H9 (cell line): Measurements from ENCODE around the gene CRHR2. TPM values are rescaled to one million over a fixed set of nuclear protein-coding genes. Genes with fewer than 3 reads are reported as not detected.

Experiments
- DNase-seq: peaks from one replicate; pipeline ENCODE4 v3.0.0-alpha.2; 2017
- H2AFZ ChIP-seq: one replicate; pipeline ENCODE4 v1.6.1; 2013; ENCODE audit warnings: mild to moderate bottlenecking, low read length, control low read depth, moderate library complexity
- H2AK5ac ChIP-seq: 2 replicates; pipeline ENCODE4 v1.6.1; 2013; ENCODE audit warnings: low read length, control low read depth, mixed read lengths; ENCODE audit not compliant: insufficient read length
- H2BK120ac ChIP-seq: one replicate; pipeline ENCODE4 v1.6.1; 2013; ENCODE audit warnings: low read depth, mild to moderate bottlenecking, low read length, control low read depth, inconsistent platforms; ENCODE audit not compliant: poor library complexity, severe bottlenecking
- H2BK12ac ChIP-seq: 2 replicates; pipeline ENCODE4 v1.6.1; 2013; ENCODE audit warnings: low read length, control low read depth, mixed read lengths, low read depth; ENCODE audit not compliant: insufficient read length
- H2BK15ac ChIP-seq: 2 replicates; pipeline ENCODE4 v1.6.1; 2013; ENCODE audit warnings: low read depth, low read length, control low read depth
- H2BK20ac ChIP-seq: one replicate; pipeline ENCODE4 v1.6.1; 2013; ENCODE audit warnings: low read depth, mild to moderate bottlenecking, low read length, control low read depth, inconsistent platforms; ENCODE audit not compliant: poor library complexity, severe bottlenecking
- H2BK5ac ChIP-seq: 2 replicates; pipeline ENCODE4 v1.6.1; 2013; ENCODE audit warnings: low read length, control low read depth, mixed read lengths; ENCODE audit not compliant: insufficient read length
- H3K14ac ChIP-seq: 2 replicates; pipeline ENCODE4 v1.6.1; 2013; ENCODE audit warnings: low read length, control low read depth; ENCODE audit not compliant: insufficient read depth
- H3K18ac ChIP-seq: 2 replicates; pipeline ENCODE4 v1.6.1; 2013; ENCODE audit warnings: low read depth, mild to moderate bottlenecking, mixed read lengths, low read length, control low read depth; ENCODE audit not compliant: insufficient read length
- H3K23ac ChIP-seq: 2 replicates; pipeline ENCODE4 v1.6.1; 2013; ENCODE audit warnings: low read length, control low read depth, mixed read lengths, low read depth; ENCODE audit not compliant: insufficient read length
- H3K23me2 ChIP-seq: 2 replicates; pipeline ENCODE4 v1.6.1; 2013; ENCODE audit warnings: low read depth, mild to moderate bottlenecking, mixed read lengths, low read length, control low read depth; ENCODE audit not compliant: insufficient read length, poor library complexity, severe bottlenecking
- H3K27ac ChIP-seq: 2 replicates; pipeline ENCODE4 v1.5.1; 2013; ENCODE audit warnings: low read length, control low read depth, mixed read lengths, low read depth; ENCODE audit not compliant: insufficient read length
- H3K27me3 ChIP-seq: 2 replicates; pipeline ENCODE4 v1.6.1; 2013; ENCODE audit warnings: low read length, control low read depth, inconsistent platforms; ENCODE audit not compliant: insufficient read depth
- H3K4ac ChIP-seq: 2 replicates; pipeline ENCODE4 v1.6.1; 2013; ENCODE audit warnings: low read depth, mild to moderate bottlenecking, control low read depth, inconsistent platforms, low read length, moderate library complexity
- H3K4me1 ChIP-seq: 2 replicates; pipeline ENCODE4 v1.6.1; 2013; ENCODE audit warnings: low read length, control low read depth, inconsistent platforms; ENCODE audit not compliant: insufficient read depth
- H3K4me2 ChIP-seq: 2 replicates; pipeline ENCODE4 v1.6.1; 2013; ENCODE audit warnings: low read length, control low read depth, mixed read lengths; ENCODE audit not compliant: insufficient read length, insufficient read depth
- H3K56ac ChIP-seq: 2 replicates; pipeline ENCODE4 v1.6.1; 2013; ENCODE audit warnings: low read depth, mild to moderate bottlenecking, mixed read lengths, low read length, control low read depth; ENCODE audit not compliant: insufficient read length
- H3K79me1 ChIP-seq: 2 replicates; pipeline ENCODE4 v1.6.1; 2013; ENCODE audit warnings: low read depth, mild to moderate bottlenecking, moderate library complexity, low read length, control low read depth, inconsistent platforms; ENCODE audit not compliant: insufficient read depth, poor library complexity, severe bottlenecking
- H3K79me2 ChIP-seq: 2 replicates; pipeline ENCODE4 v1.6.1; 2013; ENCODE audit warnings: low read length, control low read depth, inconsistent platforms; ENCODE audit not compliant: insufficient read depth
- H3K9ac ChIP-seq: 2 replicates; pipeline ENCODE4 v1.6.1; 2013; ENCODE audit warnings: low read length, control low read depth, mixed read lengths; ENCODE audit not compliant: insufficient read length; ENCODE audit errors: extremely low read depth
- H3K9me3 ChIP-seq: one replicate; pipeline ENCODE4 v1.6.1; 2013; ENCODE audit warnings: low read depth, low read length, inconsistent platforms; ENCODE audit not compliant: control insufficient read depth
- H3T11ph ChIP-seq: one replicate; pipeline ENCODE4 v1.6.1; 2013; ENCODE audit warnings: mild to moderate bottlenecking, low read length, control low read depth, inconsistent platforms
- H4K20me1 ChIP-seq: one replicate; pipeline ENCODE4 v1.6.1; 2013; ENCODE audit not compliant: control insufficient read depth, insufficient read length, insufficient read depth
- H4K5ac ChIP-seq: 2 replicates; pipeline ENCODE4 v1.6.1; 2013; ENCODE audit warnings: low read depth, mild to moderate bottlenecking, mixed read lengths, low read length, control low read depth; ENCODE audit not compliant: insufficient read length
- H4K8ac ChIP-seq: replicated peaks from 2 replicates; pipeline ENCODE4 v1.6.1; 2013; ENCODE audit warnings: low read length, control low read depth, mixed read lengths, low read depth; ENCODE audit not compliant: insufficient read length
- H4K91ac ChIP-seq: 2 replicates; pipeline ENCODE4 v1.6.1; 2013; ENCODE audit warnings: low read depth, mild to moderate bottlenecking, moderate library complexity, mixed read lengths, low read length, control low read depth; ENCODE audit not compliant: insufficient read length
- H3K27ac Mint-ChIP-seq, 3 experiments: 2 replicates in 2 of 3; 3 replicates in 1 of 3; pipeline ENCODE4 v1.8.0; 2020 to 2021; ENCODE audit warnings: mixed read lengths in 3 of 3, mild to moderate bottlenecking in 1 of 3, moderate library complexity in 1 of 3
- H3K27me3 Mint-ChIP-seq: 2 replicates; pipeline ENCODE4 v1.8.0; 2021; ENCODE audit warnings: low read depth, mild to moderate bottlenecking, moderate library complexity, mixed read lengths
- H3K36me3 Mint-ChIP-seq, 3 experiments: 2 replicates in 2 of 3; 3 replicates in 1 of 3; pipeline ENCODE4 v1.8.0; 2020 to 2021; ENCODE audit warnings: low read depth in 3 of 3, mixed read lengths in 3 of 3; ENCODE audit not compliant: insufficient read depth in 1 of 3
- H3K4me1 Mint-ChIP-seq, 2 experiments: 2 replicates each; pipeline ENCODE4 v1.8.0; 2020; ENCODE audit warnings: mixed read lengths in 2 of 2
- H3K4me3 Mint-ChIP-seq, 2 experiments: 2 replicates in 1 of 2; 3 replicates in 1 of 2; pipeline ENCODE4 v1.8.0; 2020 to 2021; ENCODE audit warnings: mild to moderate bottlenecking in 2 of 2, mixed read lengths in 2 of 2, moderate library complexity in 1 of 2
- H3K9me3 Mint-ChIP-seq, 2 experiments: 2 replicates in 1 of 2; 3 replicates in 1 of 2; pipeline ENCODE4 v1.8.0; 2020; ENCODE audit warnings: mild to moderate bottlenecking in 2 of 2, mixed read lengths in 2 of 2, moderate library complexity in 1 of 2
- CTCF ChIP-seq: fragments of 200-600 bp; sonication (generic); conservative IDR thresholded peaks from 3 replicates; pipeline ENCODE4 v1.8.0; 2021; ENCODE audit warnings: antibody characterized with exemption, mild to moderate bottlenecking
- WGBS: extraction: QIAGEN DNeasy Blood & Tissue Kit; methylation state at CpG from one replicate; pipeline ENCODE4 v1.1.7; 2013; ENCODE audit warnings: missing lambda C conversion rate, low lambda C conversion rate, mixed read lengths; ENCODE audit not compliant: insufficient read length; ENCODE audit errors: extremely low coverage; 5-methylcytosine and 5-hydroxymethylcytosine counted together
- total RNA-seq: library from RNA; stranded (reverse); gene quantifications from 2 replicates; pipeline ENCODE4 v1.2.1, GENCODE V29; 2021

CRHR2 gene
- total RNA-seq, 1 experiment from 2014 or later, result 0.07 TPM

- Histone ChIP-seq H2BK20ac (no peak overlapping the region), H4K91ac (no peak overlapping the region), H2BK12ac (no peak overlapping the region), H2AK5ac (no peak overlapping the region), H3K23me2 (no peaks in the 10 kb centered on the region), H4K20me1 (no peaks in the 10 kb centered on the region), H3T11ph (no peak overlapping the region), H4K5ac (no peak overlapping the region), H3K4me1 (no peaks in the 10 kb centered on the region; the same call in 1 of the 2 replicates), H3K56ac (no peak overlapping the region), H2BK120ac (no peak overlapping the region), H2BK5ac (no peak overlapping the region), H4K8ac (no peak overlapping the region), H3K9me3 (no peaks in the 10 kb centered on the region), H3K18ac (no peak overlapping the region), H2BK15ac (no peak overlapping the region), H3K23ac (no peak overlapping the region), H3K4ac (no peak overlapping the region), H2AFZ (no peak overlapping the region), H3K27me3 (no peaks in the 10 kb centered on the region), H3K4me2 (no peak overlapping the region), H3K79me1 (no peaks in the 10 kb centered on the region), H3K14ac (no peak overlapping the region), H3K79me2 (no peaks in the 10 kb centered on the region), H3K27ac (no peak overlapping the region), H3K9ac (no peak overlapping the region)
- Mint-ChIP-seq H3K27me3 (peaks cover 11% of the 10 kb centered on the region), H3K36me3 (no peaks in the 10 kb centered on the region), H3K4me1 (peaks cover 32 to 34% of the 10 kb centered on the region in 2 experiments), H3K9me3 (no peaks in the 10 kb centered on the region; a peak in 1 of 5 replicates), H3K4me3 (no peak overlapping the region), H3K27ac (no peak overlapping the region)
- no peak for DNase-seq
- TF ChIP-seq CTCF, result no peak
- no CpG with 5 or more reads among the region's 8 CpGs for WGBS
Measured at GRCh38 chr7:30705008-30705407, 22.8 kb upstream of the CRHR2 start.
